Esophagus squamous epithelium (tissue), 5 donors: ENCODE results near the gene CD302. TPM values are rescaled to one million over a fixed set of nuclear protein-coding genes. Genes with fewer than 3 reads are reported as not detected.

ENCODE experiments used
- DNase-seq: peaks from one replicate; lab custom pipeline; 2025; lab: John Stamatoyannopoulos, UW
- H3K27ac ChIP-seq, 4 donors: fragments of 200-600 bp; sonication (generic); one replicate each; pipeline ENCODE4 v1.5.1; 2016 to 2019; ENCODE audit warnings: mild to moderate bottlenecking in 1 of 4
- H3K27me3 ChIP-seq, 4 donors: fragments of 200-600 bp; sonication (generic); 1 replicate in 3 of 4; 2 replicates in 1 of 4; pipeline versions ENCODE4 v1.5.1 to v1.6.0; 2017 to 2021; ENCODE audit warnings: antibody characterized with exemption in 1 of 4
- H3K36me3 ChIP-seq, 3 donors: fragments of 200-600 bp; sonication (generic); one replicate each; pipeline ENCODE4 v1.5.1; 2016 to 2019
- H3K4me1 ChIP-seq, 3 donors: fragments of 200-600 bp; sonication (generic); one replicate each; pipeline ENCODE4 v1.5.1; 2017 to 2019
- H3K4me3 ChIP-seq, 4 donors: fragments of 200-600 bp; sonication (generic); 1 replicate in 3 of 4; 2 replicates in 1 of 4; pipeline ENCODE4 v1.5.1; 2016 to 2019; ENCODE audit warnings: mild to moderate bottlenecking in 2 of 4, moderate library complexity in 1 of 4
- H3K9me3 ChIP-seq, 3 donors: fragments of 200-600 bp; sonication (generic); one replicate each; pipeline ENCODE4 v1.5.1; 2016 to 2019
- CTCF ChIP-seq, 6 experiments: fragments of 450-650 bp in 4 of 6; fragments of 200-600 bp in 2 of 6; sonication (generic) in 2 of 6; IDR thresholded peaks; one replicate each; pipeline ENCODE4 v1.5.1; 2016 to 2019; ENCODE audit warnings: antibody characterized with exemption in 6 of 6, mild to moderate bottlenecking in 4 of 6, moderate library complexity in 4 of 6
- POLR2A ChIP-seq, 4 donors: fragments of 450-650 bp; IDR thresholded peaks; one replicate each; pipeline ENCODE4 v1.6.1; 2017; ENCODE audit warnings: antibody characterized with exemption in 4 of 4, mild to moderate bottlenecking in 4 of 4, moderate library complexity in 3 of 4
- WGBS, 2 donors: methylation state at CpG; one replicate each; pipeline ENCODE4 v1.1.5; 2018; 5-methylcytosine and 5-hydroxymethylcytosine counted together
- intact Hi-C: fragments of 100-400 bp; cut with DNase I; formaldehyde crosslinking; loops from one replicate; pipeline ENCODE4 v1.15.0; 2022
- total RNA-seq, 4 donors: library from RNA; depleted of rRNA; stranded (reverse); fragments of >200 nt; gene quantifications; one replicate each; pipeline ENCODE4 v1.1.0, GENCODE V29; 2016
- donor health status: DM: yes; HTN: yes; CAD: no.

CD302 gene
- total RNA-seq, 4 donors from 2014 or later: 3.2 to 46.0 (median 11.7) TPM

GRCh38 chr2:159760326-159760725 lies 37.7 kb downstream of the CD302 start:
- Histone ChIP-seq H3K4me1 (peaks cover 0 to 17% (median 15%) of the 10 kb centered on the region in 3 donors), H3K27me3 (no peaks in the 10 kb centered on the region), H3K36me3 (peaks cover 5 to 93% (median 22%) of the 10 kb centered on the region in 3 donors), H3K27ac (no peak overlapping the region), H3K9me3 (no peaks in the 10 kb centered on the region), H3K4me3 (no peak overlapping the region)
- no peak for DNase-seq
- no peak for TF ChIP-seq POLR2A (IDR thresholded peaks at IDR 0.05)
- TF ChIP-seq CTCF (IDR thresholded peaks at IDR 0.05): no peak
- intact Hi-C loops: no loop called here

- DNase-seq: no peak
- 66 to 80% methylated on average over 3 of the region's 3 CpGs for WGBS, 2 donors
Measured at GRCh38 chr2:159759577-159759976, 38.4 kb downstream of the CD302 start.

DNA sequence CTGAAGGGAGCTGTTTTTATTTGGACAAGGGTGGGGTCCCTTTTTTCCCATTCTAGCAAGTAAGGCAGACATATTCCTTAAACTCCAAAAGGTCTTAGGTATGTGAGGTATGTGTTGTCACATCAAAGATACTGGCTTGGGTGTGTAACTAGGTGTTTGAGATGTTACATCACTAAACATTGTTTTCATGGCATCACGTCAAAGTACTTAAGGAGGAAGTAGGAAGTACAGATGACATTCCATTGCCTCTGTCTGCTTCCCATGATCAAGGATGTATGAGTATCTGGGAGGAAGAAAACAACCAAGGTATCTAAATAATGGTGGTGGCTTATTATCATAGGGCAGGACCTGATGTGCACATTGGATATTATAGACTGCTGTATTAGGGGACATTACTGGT lies 39.3 kb downstream of the CD302 start:
- intact Hi-C loops: no loop called here

More at GRCh38 chr2:159759577-159759976, 38.4 kb downstream of the CD302 start:
- Histone ChIP-seq H3K9me3 (no peaks in the 10 kb centered on the region), H3K27ac (no peak overlapping the region), H3K4me3 (no peak overlapping the region), H3K36me3 (peaks cover 5 to 93% (median 22%) of the 10 kb centered on the region in 3 donors), H3K4me1 (peaks cover 0 to 22% (median 20%) of the 10 kb centered on the region in 3 donors), H3K27me3 (no peaks in the 10 kb centered on the region)
- intact Hi-C loops: no loop called here
- TF ChIP-seq POLR2A (IDR thresholded peaks at IDR 0.05): no peak
- TF ChIP-seq CTCF (IDR thresholded peaks at IDR 0.05): no peak

GRCh38 chr2:159758239-159758638 lies 39.8 kb downstream of the CD302 start:
- Histone ChIP-seq H3K27ac (no peak overlapping the region), H3K4me3 (no peak overlapping the region), H3K4me1 (peaks cover 0 to 30% (median 20%) of the 10 kb centered on the region in 3 donors), H3K9me3 (no peaks in the 10 kb centered on the region), H3K27me3 (no peaks in the 10 kb centered on the region), H3K36me3 (peaks cover 5 to 93% (median 22%) of the 10 kb centered on the region in 3 donors)
- TF ChIP-seq CTCF (IDR thresholded peaks at IDR 0.05) (no peak), POLR2A (IDR thresholded peaks at IDR 0.05) (no peak)
- WGBS, 2 donors: 60 to 67% methylated on average over 1 of the region's 1 CpG
- intact Hi-C loops: no loop called here
- DNase-seq: no peak

More for the DNA sequence above, 39.3 kb downstream of the CD302 start:
- no peaks in the 10 kb centered on the region for H3K9me3 ChIP-seq
- H3K27me3 ChIP-seq: no peaks in the 10 kb centered on the region
- no peak overlapping the region for H3K4me3 ChIP-seq
- no peak overlapping the region for H3K27ac ChIP-seq
- peaks cover 5 to 93% (median 22%) of the 10 kb centered on the region in 3 donors for H3K36me3 ChIP-seq
- H3K4me1 ChIP-seq: peaks cover 0 to 30% (median 20%) of the 10 kb centered on the region in 3 donors
- no peak for TF ChIP-seq CTCF (IDR thresholded peaks at IDR 0.05)
- no peak for TF ChIP-seq POLR2A (IDR thresholded peaks at IDR 0.05)
- no peak for DNase-seq
- 41 to 61% methylated on average over 1 of the region's 1 CpG for WGBS, 2 donors

GRCh38 chr2:159755788-159756187 lies 42.2 kb downstream of the CD302 start:
- no peaks in the 10 kb centered on the region for H3K27me3 ChIP-seq
- TF ChIP-seq POLR2A (IDR thresholded peaks at IDR 0.05) (no peak), CTCF (IDR thresholded peaks at IDR 0.05) (peak in 2 of 6 experiments; percentile 21 to 47)
- peaks cover 0 to 94% (median 22%) of the 10 kb centered on the region in 3 donors for H3K36me3 ChIP-seq
- peaks cover 0 to 30% (median 20%) of the 10 kb centered on the region in 3 donors for H3K4me1 ChIP-seq
- H3K9me3 ChIP-seq: no peaks in the 10 kb centered on the region
- H3K4me3 ChIP-seq: no peak overlapping the region
- intact Hi-C loops: no loop called here
- no peak for DNase-seq
- peak overlapping the region in 3 of 4 donors; percentile 11 to 47 (median 20) for H3K27ac ChIP-seq
